H1 (cell line): ENCODE results near the gene UNC13C. TPM values are rescaled to one million over a fixed set of nuclear protein-coding genes. Genes with fewer than 3 reads are reported as not detected.

Experiments used
- CTCF ChIA-PET: fragments of 300-600 bp; sonication (Branson Sonifier 250); formaldehyde crosslinking; loops from one replicate; lab custom pipeline; 2021; ENCODE audit not compliant: partially characterized antibody; lab: Charles Lee
- POLR2A ChIA-PET: fragments of 300-600 bp; sonication (Branson Sonifier 250); formaldehyde crosslinking; loops from one replicate; lab custom pipeline; 2021; ENCODE audit warnings: inconsistent platforms; ENCODE audit not compliant: partially characterized antibody; lab: Charles Lee
- DNase-seq, 2 experiments: peaks; one replicate each; pipeline versions ENCODE4 v3.0.0 to v3.0.0-alpha.2; 2010 to 2022; ENCODE audit warnings: low spot score in 2 of 2, low read depth in 1 of 2, mixed read lengths in 1 of 2
- FAIRE-seq: peaks from 2 replicates; lab custom pipeline; 2011; peaks lifted over from hg19 to GRCh38; lab: Jason Lieb, UNC
- H2AFZ ChIP-seq: 2 replicates; pipeline ENCODE4 v1.8.1; 2012; ENCODE audit warnings: low read length, inconsistent platforms
- H2AK5ac ChIP-seq: 2 replicates; pipeline ENCODE4 v1.6.1; 2013; ENCODE audit warnings: low read depth, low read length
- H2BK120ac ChIP-seq: replicated peaks from 2 replicates; pipeline ENCODE3; 2013; ENCODE audit warnings: low read depth, low read length, inconsistent platforms
- H2BK12ac ChIP-seq: 2 replicates; pipeline ENCODE4 v1.6.1; 2013; ENCODE audit warnings: low read depth, low read length
- H2BK15ac ChIP-seq: 2 replicates; pipeline ENCODE4 v1.6.1; 2013; ENCODE audit warnings: low read length
- H2BK20ac ChIP-seq: 2 replicates; pipeline ENCODE4 v1.6.1; 2013; ENCODE audit warnings: low read length
- H2BK5ac ChIP-seq: 2 replicates; pipeline ENCODE4 v1.6.1; 2013; ENCODE audit warnings: low read depth, low read length
- H3K14ac ChIP-seq: 2 replicates; pipeline ENCODE4 v1.6.1; 2013; ENCODE audit warnings: inconsistent platforms; ENCODE audit not compliant: insufficient read length
- H3K18ac ChIP-seq: 2 replicates; pipeline ENCODE4 v1.6.1; 2013; ENCODE audit warnings: low read length; ENCODE audit errors: extremely low read depth
- H3K23ac ChIP-seq: 2 replicates; pipeline ENCODE4 v1.6.1; 2013; ENCODE audit warnings: inconsistent platforms; ENCODE audit not compliant: insufficient read length
- H3K23me2 ChIP-seq: 2 replicates; pipeline ENCODE4 v1.6.1; 2013; ENCODE audit warnings: low read depth, low read length
- H3K27ac ChIP-seq: 2 replicates; pipeline ENCODE4 v1.6.1; 2011; ENCODE audit warnings: low read depth, low read length, inconsistent platforms
- H3K27me3 ChIP-seq, 4 experiments: replicated peaks in 1 of 4; 1 replicate in 1 of 4; 2 replicates in 3 of 4; pipeline versions ENCODE4 v1.6.1 to v1.8.1; 2011 to 2013; ENCODE audit warnings: low read length in 3 of 4, mild to moderate bottlenecking in 3 of 4, inconsistent platforms in 2 of 4, mixed read lengths in 2 of 4, moderate library complexity in 1 of 4; ENCODE audit not compliant: control insufficient read depth in 3 of 4, insufficient read depth in 3 of 4; ENCODE audit errors: extremely low read depth in 1 of 4
- H3K36me3 ChIP-seq, 4 experiments: 2 replicates each; pipeline versions ENCODE4 v1.6.1 to v1.8.1; 2011 to 2013; ENCODE audit warnings: mild to moderate bottlenecking in 4 of 4, low read length in 3 of 4, moderate library complexity in 2 of 4, control low read depth in 1 of 4, inconsistent platforms in 1 of 4; ENCODE audit not compliant: insufficient read depth in 4 of 4, control insufficient read depth in 2 of 4
- H3K4ac ChIP-seq: replicated peaks from 2 replicates; pipeline ENCODE3; 2013; ENCODE audit warnings: low read length, low read depth, mixed read lengths, inconsistent platforms; ENCODE audit not compliant: insufficient read length
- H3K4me1 ChIP-seq, 4 experiments: replicated peaks in 1 of 4; 1 replicate in 1 of 4; 2 replicates in 3 of 4; pipeline versions ENCODE4 v1.6.1 to v1.8.1; 2011 to 2013; ENCODE audit warnings: low read length in 3 of 4, inconsistent platforms in 2 of 4, mixed read lengths in 1 of 4; ENCODE audit not compliant: insufficient read depth in 4 of 4, control insufficient read depth in 3 of 4
- H3K4me2 ChIP-seq, 2 experiments: 2 replicates each; pipeline versions ENCODE4 v1.6.1 to v1.8.1; 2011 to 2013; ENCODE audit warnings: low read depth in 2 of 2, low read length in 2 of 2, control low read depth in 1 of 2, inconsistent platforms in 1 of 2, mild to moderate bottlenecking in 1 of 2; ENCODE audit not compliant: insufficient read depth in 1 of 2
- H3K4me3 ChIP-seq, 4 experiments: fragments of 200-600, 300-600 bp in 1 of 4; sonication (generic), shearing (Covaris generic), sonication (Bioruptor Twin) in 1 of 4; 2 replicates each; pipeline versions ENCODE4 v1.5.1 to v1.8.1; 2011 to 2016; ENCODE audit warnings: low read length in 4 of 4, low read depth in 3 of 4, control low read depth in 2 of 4, inconsistent platforms in 2 of 4, mild to moderate bottlenecking in 2 of 4, mixed read lengths in 1 of 4, moderate library complexity in 1 of 4; ENCODE audit not compliant: insufficient read depth in 2 of 4; ENCODE audit errors: extremely low read depth in 1 of 4
- H3K56ac ChIP-seq: replicated peaks from 2 replicates; pipeline ENCODE3; 2013; ENCODE audit warnings: low read depth, mild to moderate bottlenecking, mixed read lengths, low read length, inconsistent platforms; ENCODE audit not compliant: insufficient read length
- H3K79me1 ChIP-seq: 2 replicates; pipeline ENCODE4 v1.6.1; 2013; ENCODE audit warnings: low read depth, low read length, control low read depth
- H3K79me2 ChIP-seq, 2 experiments: 2 replicates each; pipeline versions ENCODE4 v1.6.1 to v1.8.1; 2012 to 2013; ENCODE audit warnings: low read length in 2 of 2, mild to moderate bottlenecking in 2 of 2, inconsistent platforms in 1 of 2; ENCODE audit not compliant: insufficient read depth in 2 of 2, control insufficient read depth in 1 of 2
- H3K9ac ChIP-seq, 4 experiments: replicated peaks in 1 of 4; 1 replicate in 1 of 4; 2 replicates in 3 of 4; pipeline versions ENCODE4 v1.6.1 to v1.8.1; 2011 to 2013; ENCODE audit warnings: low read depth in 3 of 4, low read length in 3 of 4, control low read depth in 2 of 4, mild to moderate bottlenecking in 2 of 4, moderate library complexity in 2 of 4, inconsistent platforms in 1 of 4; ENCODE audit errors: extremely low read depth in 1 of 4
- H3K9me3 ChIP-seq, 2 experiments: 2 replicates each; pipeline versions ENCODE4 v1.6.1 to v1.8.1; 2012 to 2013; ENCODE audit warnings: mild to moderate bottlenecking in 2 of 2, moderate library complexity in 2 of 2, control low read depth in 1 of 2, inconsistent platforms in 1 of 2, low read depth in 1 of 2, low read length in 1 of 2, mixed read lengths in 1 of 2; ENCODE audit not compliant: insufficient read depth in 2 of 2
- H4K20me1 ChIP-seq, 2 experiments: replicated peaks in 1 of 2; 2 replicates each; pipeline versions ENCODE3 to v1.8.1; 2011 to 2013; ENCODE audit warnings: inconsistent platforms in 2 of 2, low read length in 2 of 2, mild to moderate bottlenecking in 1 of 2; ENCODE audit not compliant: insufficient read depth in 2 of 2, control insufficient read depth in 1 of 2
- H4K5ac ChIP-seq: 2 replicates; pipeline ENCODE4 v1.6.1; 2013; ENCODE audit warnings: low read length, low read depth, mixed read lengths, inconsistent platforms; ENCODE audit not compliant: insufficient read length
- H4K8ac ChIP-seq: 2 replicates; pipeline ENCODE4 v1.8.0; 2013; ENCODE audit warnings: mild to moderate bottlenecking, moderate library complexity, low read length, inconsistent platforms; ENCODE audit not compliant: insufficient read depth; ENCODE audit errors: extremely low read depth
- H4K91ac ChIP-seq: replicated peaks from 2 replicates; pipeline ENCODE3; 2013; ENCODE audit warnings: low read length, mixed read lengths, inconsistent platforms; ENCODE audit not compliant: insufficient read length
- ATF3 ChIP-seq: IDR thresholded peaks from 2 replicates; pipeline ENCODE4 v1.6.1; 2011; ENCODE audit warnings: low read depth, mild to moderate bottlenecking, low read length; ENCODE audit not compliant: insufficient read depth
- BRCA1 ChIP-seq: IDR thresholded peaks from 2 replicates; pipeline ENCODE4 v1.6.1; 2012; ENCODE audit warnings: low read depth, low read length, improper control_type of control experiment
- CBX8 ChIP-seq: fragments of 300-800, 300-1000 bp; sonication (generic); IDR thresholded peaks from 2 replicates; pipeline ENCODE4 v1.7.1; 2016; ENCODE audit warnings: low read depth, low read length, borderline replicate concordance
- CREB1 ChIP-seq: IDR thresholded peaks from 2 replicates; pipeline ENCODE4 v1.6.1; 2012; ENCODE audit warnings: inconsistent platforms
- GTF2F1 ChIP-seq: IDR thresholded peaks from 2 replicates; pipeline ENCODE4 v1.6.1; 2012; ENCODE audit warnings: low read depth, low read length, improper control_type of control experiment, borderline replicate concordance
- HDAC2 ChIP-seq, 2 experiments: fragments of 300-600 bp in 1 of 2; sonication (generic) in 1 of 2; IDR thresholded peaks; 2 replicates each; pipeline ENCODE4 v1.6.1; 2011 to 2012; ENCODE audit warnings: low read depth in 2 of 2, low read length in 2 of 2, mild to moderate bottlenecking in 2 of 2, moderate library complexity in 2 of 2, borderline replicate concordance in 1 of 2, inconsistent platforms in 1 of 2
- KDM5A ChIP-seq: fragments of 200-600 bp; IDR thresholded peaks from 2 replicates; pipeline ENCODE4 v1.7.1; 2012; ENCODE audit warnings: mild to moderate bottlenecking, low read length, inconsistent platforms, mixed read lengths
- POLR2A ChIP-seq, 2 experiments: IDR thresholded peaks; 1 replicate in 1 of 2; 2 replicates in 1 of 2; pipeline ENCODE4 v1.6.1; 2011; ENCODE audit warnings: low read depth in 2 of 2, low read length in 2 of 2, mild to moderate bottlenecking in 2 of 2; ENCODE audit errors: control extremely low read depth in 1 of 2
- SIX5 ChIP-seq: IDR thresholded peaks from 2 replicates; pipeline ENCODE4 v1.6.1; 2011; ENCODE audit warnings: mild to moderate bottlenecking, low read depth, low read length
- SUZ12 ChIP-seq: fragments of 200-600 bp; sonication (generic); IDR thresholded peaks from 2 replicates; pipeline ENCODE4 v1.6.1; 2012; ENCODE audit warnings: mild to moderate bottlenecking, inconsistent platforms, low read length, moderate library complexity, mixed read lengths
- TEAD4 ChIP-seq: IDR thresholded peaks from 2 replicates; pipeline ENCODE4 v1.6.1; 2012; ENCODE audit warnings: low read depth, low read length, inconsistent platforms, mixed read lengths
- YY1 ChIP-seq: IDR thresholded peaks from 2 replicates; pipeline ENCODE4 v1.6.1; 2011; ENCODE audit warnings: low read depth, mild to moderate bottlenecking, low read length
- polyA plus RNA-seq, 7 experiments: library from polyadenylated mRNA; depleted of rRNA in 3 of 7; stranded (reverse) in 5 of 7; unstranded in 2 of 7; fragments of >200 nt in 5 of 7; fragments of 200-250 nt in 2 of 7; gene quantifications; 1 replicate in 5 of 7; 2 replicates in 1 of 7; 4 replicates in 1 of 7; pipeline versions ENCODE4 v1.2.1 to v1.2.3, GENCODE V29; 2011 to 2013; ENCODE audit warnings: missing spikeins in 2 of 7, mixed read lengths in 2 of 7
- total RNA-seq: library from RNA; stranded (reverse); fragmentation: NEBNext Ultra II Directional; extraction: Animal tissue kit (Norgen Biotek cat#: 25700); gene quantifications from 2 replicates; pipeline ENCODE4 v1.2.1, GENCODE V29; 2021
- TF ChIP-seq, protein P1 (sequence below), 3 experiments: IDR thresholded peaks; 1 replicate in 2 of 3; 2 replicates in 1 of 3; pipeline versions ENCODE4 v1.5.1 to v1.6.1; 2011; ENCODE audit warnings: low read length in 3 of 3, mild to moderate bottlenecking in 3 of 3, inconsistent platforms in 2 of 3, low read depth in 1 of 3, moderate library complexity in 1 of 3; ENCODE audit not compliant: insufficient read depth in 1 of 3; ENCODE audit errors: control extremely low read depth in 1 of 3

UNC13C gene
- total and polyA plus RNA-seq, 2 of the 8 experiments (the other 6 are each of a cell fraction or from before 2014, with no cell fraction given) = 0.02 to 0.13 TPM

- Histone ChIP-seq H3K4me3 (no peak overlapping the region), H3K9ac (no peak overlapping the region), H2BK120ac (no peak overlapping the region), H3K4me2 (no peak overlapping the region), H3K23ac (no peak overlapping the region), H4K91ac (no peak overlapping the region), H4K8ac (no peak overlapping the region), H4K5ac (no peak overlapping the region), H3K4ac (no peak overlapping the region), H2AFZ (no peak overlapping the region), H3K27me3 (no peaks in the 10 kb centered on the region), H3K14ac (no peak overlapping the region), H3K18ac (no peak overlapping the region), H3K36me3 (no peaks in the 10 kb centered on the region), H2BK15ac (no peak overlapping the region), H3K27ac (no peak overlapping the region), H2AK5ac (no peak overlapping the region), H2BK12ac (no peak overlapping the region), H4K20me1 (no peaks in the 10 kb centered on the region), H2BK5ac (no peak overlapping the region), H3K23me2 (0 out of 2 replicates have a peak, but pooled peaks cover 2% of the 10 kb centered on the region), H3K79me1 (no peaks in the 10 kb centered on the region), H3K56ac (no peak overlapping the region), H3K4me1 (peaks cover 0 to 2% (median 0%) of the 10 kb centered on the region in 4 experiments; a peak in 1 of 7 replicates), H3K79me2 (no peaks in the 10 kb centered on the region), H2BK20ac (no peak overlapping the region), H3K9me3 (peaks cover 0 to 3% of the 10 kb centered on the region in 2 experiments; a peak in 1 of 4 replicates)
- ChIA-PET POLR2A (interaction anchor here (0.6 kb wide), 1 partner anchor 65 kb away, joined by 3 read pairs; no protein-coding TSS in a partner anchor), CTCF (interaction anchor here (1.1 to 2.3 kb wide), 3 partner anchors 8 to 144 kb away, joined by 3 to 12 read pairs (median 3); no protein-coding TSS in a partner anchor)
- DNase-seq (no peak), FAIRE-seq (no peak)
- TF ChIP-seq GTF2F1 (no peak), HDAC2 (IDR thresholded peaks at IDR 0.05; ENCODE audit: borderline replicate concordance in 1 of 2, low read depth in 2 of 2, low read length in 2 of 2) (no peak), SUZ12 (no peak), ATF3 (no peak), YY1 (no peak), BRCA1 (no peak), KDM5A (no peak), TEAD4 (no peak), SIX5 (no peak), POLR2A (IDR thresholded peaks at IDR 0.05; ENCODE audit: control extremely low read depth in 1 of 2, low read depth in 2 of 2, low read length in 2 of 2) (no peak), CBX8 (no peak), CREB1 (no peak)
- TF ChIP-seq, protein P1, sequence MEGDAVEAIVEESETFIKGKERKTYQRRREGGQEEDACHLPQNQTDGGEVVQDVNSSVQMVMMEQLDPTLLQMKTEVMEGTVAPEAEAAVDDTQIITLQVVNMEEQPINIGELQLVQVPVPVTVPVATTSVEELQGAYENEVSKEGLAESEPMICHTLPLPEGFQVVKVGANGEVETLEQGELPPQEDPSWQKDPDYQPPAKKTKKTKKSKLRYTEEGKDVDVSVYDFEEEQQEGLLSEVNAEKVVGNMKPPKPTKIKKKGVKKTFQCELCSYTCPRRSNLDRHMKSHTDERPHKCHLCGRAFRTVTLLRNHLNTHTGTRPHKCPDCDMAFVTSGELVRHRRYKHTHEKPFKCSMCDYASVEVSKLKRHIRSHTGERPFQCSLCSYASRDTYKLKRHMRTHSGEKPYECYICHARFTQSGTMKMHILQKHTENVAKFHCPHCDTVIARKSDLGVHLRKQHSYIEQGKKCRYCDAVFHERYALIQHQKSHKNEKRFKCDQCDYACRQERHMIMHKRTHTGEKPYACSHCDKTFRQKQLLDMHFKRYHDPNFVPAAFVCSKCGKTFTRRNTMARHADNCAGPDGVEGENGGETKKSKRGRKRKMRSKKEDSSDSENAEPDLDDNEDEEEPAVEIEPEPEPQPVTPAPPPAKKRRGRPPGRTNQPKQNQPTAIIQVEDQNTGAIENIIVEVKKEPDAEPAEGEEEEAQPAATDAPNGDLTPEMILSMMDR (IDR thresholded peaks at IDR 0.05; ENCODE audit: control extremely low read depth in 1 of 3, insufficient read depth in 1 of 3, low read depth in 1 of 3, low read length in 3 of 3) = no peak
These were observed 22.8 kb upstream of the UNC13C start for GRCh38 chr15:53955396-53955795.
